Measurements from ENCODE around the gene MICAL2. TPM values are rescaled to one million over a fixed set of nuclear protein-coding genes. Genes with fewer than 3 reads are reported as not detected.

MICAL2 gene
- total RNA-seq, 1 donor from 2014 or later: 104 TPM

GRCh38 chr11:12301379-12301778 lies 191.0 kb downstream of the MICAL2 start:
- no peak for TF ChIP-seq CTCF (conservative IDR thresholded peaks at IDR 0.05; ENCODE audit: low read depth, low read length)
- H3K4me3 ChIP-seq (ENCODE audit: low read depth, low read length): no peak overlapping the region

GRCh38 chr11:12303421-12304149 lies 193.2 kb downstream of the MICAL2 start:
- no peak for TF ChIP-seq CTCF (conservative IDR thresholded peaks at IDR 0.05; ENCODE audit: low read depth, low read length)
- H3K4me3 ChIP-seq (ENCODE audit: low read depth, low read length): no peak overlapping the region
- DNase-seq (ENCODE audit: low read depth): no peak

More at GRCh38 chr11:12301379-12301778, 191.0 kb downstream of the MICAL2 start:
- no peak for DNase-seq (ENCODE audit: low read depth)

- no peak overlapping the region for H3K4me3 ChIP-seq (ENCODE audit: low read depth, low read length)
- DNase-seq (ENCODE audit: low read depth): no peak
- no peak for TF ChIP-seq CTCF (conservative IDR thresholded peaks at IDR 0.05; ENCODE audit: low read depth, low read length)
Observed at GRCh38 chr11:12306830-12307229, 196.4 kb downstream of the MICAL2 start.

GRCh38 chr11:12312132-12312531 lies 201.7 kb downstream of the MICAL2 start:
- no peak for TF ChIP-seq CTCF (conservative IDR thresholded peaks at IDR 0.05; ENCODE audit: low read depth, low read length)
- no peak overlapping the region for H3K4me3 ChIP-seq (ENCODE audit: low read depth, low read length)
- DNase-seq (ENCODE audit: low read depth): no peak

Other genes starting within 250 kb of the MICAL2 start
- gene DKK3, start 102.0 kb upstream of the MICAL2 start, total RNA-seq: 54.5 and 133 TPM in 2 replicates